Gastroesophageal sphincter (tissue), 4 donors: ENCODE results near the gene NCBP2. TPM values are rescaled to one million over a fixed set of nuclear protein-coding genes. Genes with fewer than 3 reads are reported as not detected.

Source experiments
- ATAC-seq: fragments of 150-250 bp; one replicate; pipeline ENCODE4 v1.9.1; 2016; ENCODE audit warnings: mild to moderate bottlenecking, moderate library complexity
- H3K27ac ChIP-seq, 4 donors: fragments of 200-600 bp; sonication (generic) in 3 of 4; 1 replicate in 3 of 4; 2 replicates in 1 of 4; pipeline ENCODE4 v1.5.1; 2016 to 2019
- H3K27me3 ChIP-seq: fragments of 200-600 bp; sonication (generic); one replicate; pipeline ENCODE4 v1.5.1; 2019
- H3K36me3 ChIP-seq, 2 donors: fragments of 200-600 bp; sonication (generic); one replicate each; pipeline ENCODE4 v1.5.1; 2019; ENCODE audit warnings: control low read depth in 1 of 2
- H3K4me1 ChIP-seq, 3 donors: fragments of 200-600 bp; sonication (generic); 1 replicate in 2 of 3; 2 replicates in 1 of 3; pipeline ENCODE4 v1.5.1; 2016 to 2019; ENCODE audit warnings: control low read depth in 2 of 3
- H3K4me3 ChIP-seq, 2 donors: fragments of 200-600 bp; sonication (generic); one replicate each; pipeline ENCODE4 v1.5.1; 2019; ENCODE audit warnings: mild to moderate bottlenecking in 1 of 2, moderate library complexity in 1 of 2
- H3K9me3 ChIP-seq, 3 donors: fragments of 200-600 bp; sonication (generic); one replicate each; pipeline ENCODE4 v1.5.1; 2017 to 2019; ENCODE audit warnings: control low read depth in 2 of 3
- CTCF ChIP-seq, 4 experiments: fragments of 200-600 bp in 2 of 4; fragments of 450-650 bp in 2 of 4; sonication (generic) in 1 of 4; IDR thresholded peaks; one replicate each; pipeline ENCODE4 v1.5.1; 2017 to 2019; ENCODE audit warnings: antibody characterized with exemption in 4 of 4, mild to moderate bottlenecking in 2 of 4, moderate library complexity in 2 of 4
- EP300 ChIP-seq: sonication (generic); formaldehyde crosslinking; IDR thresholded peaks from one replicate; pipeline ENCODE4 v1.6.1; 2017; ENCODE audit warnings: antibody characterized with exemption, mild to moderate bottlenecking
- POLR2A ChIP-seq, 2 donors: fragments of 450-650 bp; IDR thresholded peaks; one replicate each; pipeline ENCODE4 v1.6.1; 2017; ENCODE audit warnings: antibody characterized with exemption in 2 of 2, mild to moderate bottlenecking in 2 of 2, moderate library complexity in 1 of 2
- POLR2AphosphoS5 ChIP-seq: sonication (generic); formaldehyde crosslinking; IDR thresholded peaks from one replicate; pipeline ENCODE4 v1.6.1; 2017; ENCODE audit warnings: antibody characterized with exemption
- WGBS, 2 donors: methylation state at CpG; one replicate each; pipeline ENCODE4 v1.1.5; 2018; ENCODE audit warnings: low coverage in 1 of 2; 5-methylcytosine and 5-hydroxymethylcytosine counted together
- total RNA-seq, 4 donors: library from RNA; depleted of rRNA; stranded (reverse); fragments of >200 nt; gene quantifications; one replicate each; pipeline ENCODE4 v1.1.0, GENCODE V29; 2016

Gene NCBP2
- total RNA-seq, 4 donors from 2014 or later: 46.8 to 53.2 (median 49.7) TPM

GRCh38 chr3:196938124-196938523 is 4.2 kb downstream of the NCBP2 start:
- peaks cover 3 to 64% of the 10 kb centered on the region in 2 donors for H3K36me3 ChIP-seq
- no peaks in the 10 kb centered on the region for H3K27me3 ChIP-seq
- WGBS, 2 donors: 86 to 88% methylated on average over 2 of the region's 2 CpGs
- no peak for ATAC-seq
- peaks cover 0 to 21% (median 8%) of the 10 kb centered on the region in 3 donors for H3K4me1 ChIP-seq
- H3K9me3 ChIP-seq: no peaks in the 10 kb centered on the region
- H3K4me3 ChIP-seq: no peak overlapping the region
- no peak overlapping the region for H3K27ac ChIP-seq
- TF ChIP-seq POLR2AphosphoS5: no peak
- TF ChIP-seq POLR2A (IDR thresholded peaks at IDR 0.05): no peak
- no peak for TF ChIP-seq CTCF (IDR thresholded peaks at IDR 0.05)
- no peak for TF ChIP-seq EP300

- no peak overlapping the region for H3K27ac ChIP-seq
- H3K4me1 ChIP-seq: peaks cover 0 to 15% (median 7%) of the 10 kb centered on the region in 3 donors
- WGBS, 2 donors: 76 to 88% methylated on average over 3 of the region's 3 CpGs
- ATAC-seq: no peak
- peaks cover 6 to 81% of the 10 kb centered on the region in 2 donors for H3K36me3 ChIP-seq
- no peaks in the 10 kb centered on the region for H3K9me3 ChIP-seq
- no peak overlapping the region for H3K4me3 ChIP-seq
- no peaks in the 10 kb centered on the region for H3K27me3 ChIP-seq
- TF ChIP-seq POLR2AphosphoS5 (no peak), EP300 (no peak), CTCF (IDR thresholded peaks at IDR 0.05) (no peak), POLR2A (IDR thresholded peaks at IDR 0.05) (no peak)
These were observed 6.0 kb downstream of the NCBP2 start for GRCh38 chr3:196936288-196936687.

GRCh38 chr3:196932600-196932999 is 9.7 kb downstream of the NCBP2 start:
- no peak for ATAC-seq
- Histone ChIP-seq H3K9me3 (no peaks in the 10 kb centered on the region), H3K27ac (no peak overlapping the region), H3K36me3 (peaks cover 12 to 99% of the 10 kb centered on the region in 2 donors), H3K27me3 (no peaks in the 10 kb centered on the region), H3K4me3 (no peak overlapping the region), H3K4me1 (no peaks in the 10 kb centered on the region)
- TF ChIP-seq CTCF (IDR thresholded peaks at IDR 0.05) (no peak), EP300 (no peak), POLR2A (IDR thresholded peaks at IDR 0.05) (no peak), POLR2AphosphoS5 (no peak)
- 82 to 96% methylated on average over 3 of the region's 3 CpGs for WGBS, 2 donors

- peaks cover 12 to 95% of the 10 kb centered on the region in 2 donors for H3K36me3 ChIP-seq
- H3K27me3 ChIP-seq: no peaks in the 10 kb centered on the region
These were observed 10.3 kb downstream of the NCBP2 start for GRCh38 chr3:196931828-196932587.

More at GRCh38 chr3:196931828-196932587, 10.3 kb downstream of the NCBP2 start:
- Histone ChIP-seq H3K4me3 (no peak overlapping the region), H3K27ac (no peak overlapping the region), H3K9me3 (no peaks in the 10 kb centered on the region), H3K4me1 (no peaks in the 10 kb centered on the region)
- 69 to 73% methylated on average over 8 to 9 of the region's 12 CpGs for WGBS, 2 donors
- TF ChIP-seq POLR2AphosphoS5 (no peak), EP300 (no peak), POLR2A (IDR thresholded peaks at IDR 0.05) (no peak), CTCF (IDR thresholded peaks at IDR 0.05) (no peak)
- no peak for ATAC-seq
